Endodermal cell (in vitro differentiated cells): ENCODE measurements around the gene CHSY1. TPM values are rescaled to one million over a fixed set of nuclear protein-coding genes. Genes with fewer than 3 reads are reported as not detected.

ENCODE experiments used
- DNase-seq: peaks from one replicate; pipeline ENCODE4 v3.0.0-alpha.2; 2017
- H3K27ac ChIP-seq: 2 replicates; pipeline ENCODE4 v1.5.1; 2013; ENCODE audit warnings: mild to moderate bottlenecking, low read depth, low read length, moderate library complexity
- H3K27me3 ChIP-seq: 2 replicates; pipeline ENCODE4 v1.6.1; 2013; ENCODE audit warnings: mild to moderate bottlenecking, low read length, moderate library complexity; ENCODE audit not compliant: insufficient read depth, control insufficient read depth, poor library complexity, severe bottlenecking
- H3K36me3 ChIP-seq: 2 replicates; pipeline ENCODE4 v1.7.0; 2013; ENCODE audit warnings: mild to moderate bottlenecking, low read length, moderate library complexity; ENCODE audit not compliant: control insufficient read depth, insufficient read depth
- H3K4me1 ChIP-seq: one replicate; pipeline ENCODE4 v1.7.0; 2013; ENCODE audit warnings: low read length; ENCODE audit not compliant: control insufficient read depth, insufficient read depth
- H3K4me3 ChIP-seq: 2 replicates; pipeline ENCODE4 v1.5.1; 2013; ENCODE audit warnings: mild to moderate bottlenecking, low read length, moderate library complexity
- H3K9ac ChIP-seq: 2 replicates; pipeline ENCODE4 v1.6.1; 2013; ENCODE audit warnings: mild to moderate bottlenecking, low read length, moderate library complexity; ENCODE audit not compliant: poor library complexity, severe bottlenecking; ENCODE audit errors: extremely low read depth
- H3K9me3 ChIP-seq: 2 replicates; pipeline ENCODE4 v1.6.1; 2013; ENCODE audit warnings: mild to moderate bottlenecking, low read length, moderate library complexity; ENCODE audit not compliant: control insufficient read depth
- H3K27ac Mint-ChIP-seq: 2 replicates; pipeline ENCODE4 v1.8.0; 2020; ENCODE audit warnings: mixed read lengths
- H3K27me3 Mint-ChIP-seq: 2 replicates; pipeline ENCODE4 v1.8.0; 2021; ENCODE audit warnings: mild to moderate bottlenecking, mixed read lengths; ENCODE audit not compliant: insufficient read depth
- H3K36me3 Mint-ChIP-seq: 2 replicates; pipeline ENCODE4 v1.8.0; 2020; ENCODE audit warnings: low read depth, mixed read lengths
- H3K4me1 Mint-ChIP-seq: 2 replicates; pipeline ENCODE4 v1.8.0; 2020; ENCODE audit warnings: mixed read lengths
- H3K4me3 Mint-ChIP-seq: 2 replicates; pipeline ENCODE4 v1.8.0; 2020; ENCODE audit warnings: mild to moderate bottlenecking, moderate library complexity, mixed read lengths
- H3K9me3 Mint-ChIP-seq: 2 replicates; pipeline ENCODE4 v1.8.0; 2020; ENCODE audit warnings: mild to moderate bottlenecking, mixed read lengths
- CTCF ChIP-seq: fragments of 200-600 bp; sonication (generic); conservative IDR thresholded peaks from 2 replicates; pipeline ENCODE4 v1.5.0; 2021; ENCODE audit warnings: antibody characterized with exemption, mild to moderate bottlenecking
- WGBS, 2 experiments: methylation state at CpG; one replicate each; pipeline versions ENCODE4 v1.1.5 to v1.1.7; 2013; ENCODE audit warnings: missing lambda C conversion rate in 2 of 2, mixed read lengths in 1 of 2; ENCODE audit not compliant: insufficient coverage in 1 of 2, insufficient read length in 1 of 2; 5-methylcytosine and 5-hydroxymethylcytosine counted together
- total RNA-seq, 2 donors: library from RNA; stranded (reverse); fragmentation: NEBNext Ultra II Directional in 1 of 2; extraction: Animal tissue kit (Norgen Biotek cat#: 25700) in 1 of 2; gene quantifications; 2 replicates in 1 of 2; 3 replicates in 1 of 2; pipeline ENCODE4 v1.2.1, GENCODE V29; 2021

The CHSY1 gene
- total RNA-seq, 2 donors from 2014 or later, result 33.3 to 39.9 TPM

- DNase-seq, result no peak
- H3K27me3 ChIP-seq, result no peaks in the 10 kb centered on the region
These were observed 38.7 kb downstream of the CHSY1 start for GRCh38 chr15:101213147-101213546.

GRCh38 chr15:101211897-101212296 lies 40.0 kb downstream of the CHSY1 start:
- Mint-ChIP-seq H3K4me1 (peaks cover 32% of the 10 kb centered on the region), H3K27ac (no peak overlapping the region), H3K4me3 (no peak overlapping the region), H3K9me3 (no peaks in the 10 kb centered on the region), H3K27me3 (no peaks in the 10 kb centered on the region), H3K36me3 (no peaks in the 10 kb centered on the region)
- H3K4me3 ChIP-seq, result no peak overlapping the region
- no peak for TF ChIP-seq CTCF
- H3K4me1 ChIP-seq, result peaks cover 10% of the 10 kb centered on the region
- H3K9ac ChIP-seq, result no peak overlapping the region
- H3K27me3 ChIP-seq, result no peaks in the 10 kb centered on the region
- H3K9me3 ChIP-seq, result no peaks in the 10 kb centered on the region
- DNase-seq, result no peak
- WGBS, 2 experiments, result 73 to 100% methylated on average over 1 to 4 of the region's 4 CpGs
- H3K27ac ChIP-seq, result no peak overlapping the region
- peaks cover 3% of the 10 kb centered on the region for H3K36me3 ChIP-seq

More at GRCh38 chr15:101213147-101213546, 38.7 kb downstream of the CHSY1 start:
- H3K27ac ChIP-seq, result no peak overlapping the region
- peaks cover 3% of the 10 kb centered on the region for H3K36me3 Mint-ChIP-seq
- no peak overlapping the region for H3K4me3 ChIP-seq
- no peak for TF ChIP-seq CTCF
- WGBS, 2 experiments, result 96 to 100% methylated on average over 1 to 2 of the region's 3 CpGs
- H3K36me3 ChIP-seq, result peaks cover 11% of the 10 kb centered on the region
- H3K9me3 Mint-ChIP-seq, result no peaks in the 10 kb centered on the region
- H3K4me1 ChIP-seq, result peaks cover 10% of the 10 kb centered on the region
- H3K4me3 Mint-ChIP-seq, result no peak overlapping the region
- no peaks in the 10 kb centered on the region for H3K9me3 ChIP-seq
- H3K9ac ChIP-seq, result no peak overlapping the region
- no peaks in the 10 kb centered on the region for H3K27me3 Mint-ChIP-seq
- no peak overlapping the region for H3K27ac Mint-ChIP-seq
- H3K4me1 Mint-ChIP-seq, result peaks cover 35% of the 10 kb centered on the region

GRCh38 chr15:101210466-101210865 lies 41.4 kb downstream of the CHSY1 start:
- WGBS, 2 experiments, result 75 to 96% methylated on average over 1 to 2 of the region's 2 CpGs
- H3K9me3 Mint-ChIP-seq, result no peaks in the 10 kb centered on the region
- DNase-seq, result no peak
- H3K27ac Mint-ChIP-seq, result no peak overlapping the region
- H3K36me3 Mint-ChIP-seq, result peaks cover 5% of the 10 kb centered on the region
- no peak for TF ChIP-seq CTCF
- peaks cover 10% of the 10 kb centered on the region for H3K4me1 ChIP-seq
- no peaks in the 10 kb centered on the region for H3K27me3 Mint-ChIP-seq
- H3K27me3 ChIP-seq, result no peaks in the 10 kb centered on the region
- H3K9me3 ChIP-seq, result no peaks in the 10 kb centered on the region
- no peak overlapping the region for H3K27ac ChIP-seq
- H3K4me3 Mint-ChIP-seq, result no peak overlapping the region
- H3K9ac ChIP-seq, result no peak overlapping the region
- peaks cover 4% of the 10 kb centered on the region for H3K36me3 ChIP-seq
- H3K4me3 ChIP-seq, result no peak overlapping the region
- peaks cover 32% of the 10 kb centered on the region for H3K4me1 Mint-ChIP-seq
